Measurements from ENCODE around the gene TIGD1. TPM values are rescaled to one million over a fixed set of nuclear protein-coding genes. Genes with fewer than 3 reads are reported as not detected.

The TIGD1 gene
- total and polyA plus RNA-seq, 2 of the 13 experiments (the other 11 are each of a cell fraction or from before 2014, with no cell fraction given), result 3.5 to 9.5 TPM

DNA sequence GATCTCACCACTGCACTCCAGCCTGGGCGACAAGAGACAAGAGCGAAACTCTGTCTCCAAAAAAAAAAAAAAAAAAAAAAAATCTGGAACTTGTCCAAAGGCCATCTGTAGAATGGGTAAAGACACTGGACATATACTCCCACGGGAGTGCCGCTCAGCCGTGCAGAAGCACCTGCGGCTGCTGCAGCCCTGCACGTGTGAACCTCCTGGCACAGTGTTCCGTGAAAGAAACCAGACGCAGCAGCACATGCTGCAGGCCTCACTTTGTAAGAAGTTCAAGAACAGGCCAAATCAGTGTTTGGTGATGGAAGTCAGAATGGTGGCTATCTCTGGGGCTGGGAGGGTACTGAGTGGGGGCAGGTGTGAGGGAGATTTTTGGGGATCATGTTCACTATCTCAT, 17.9 kb downstream of the TIGD1 start:
- H3K79me2 ChIP-seq (ENCODE audit: insufficient read depth, low read length), result no peaks in the 10 kb centered on the region
- ATAC-seq, result no peak
- ChIA-PET POLR2A (no interaction called here), CTCF (ENCODE audit: low intra/inter-chr PET ratio, low total read pairs) (no interaction called here)
- no peak overlapping the region for H3K27ac ChIP-seq (ENCODE audit: extremely low read length, insufficient read depth, low read length)
- no peak overlapping the region for H2AFZ ChIP-seq (ENCODE audit: low read length)
- H3K4me2 ChIP-seq (ENCODE audit: low read depth, low read length), result no peak overlapping the region
- no peak for DNase-seq (ENCODE audit: low spot score)
- no peak overlapping the region for H3K4me3 ChIP-seq (replicated peaks in 1 of 3; ENCODE audit: insufficient read depth in 1 of 3, low read depth in 2 of 3, low read length in 3 of 3)
- FAIRE-seq, result no peak
- peaks cover 15 to 61% of the 10 kb centered on the region in 2 experiments; a peak in 4 of 5 replicates for H3K27me3 ChIP-seq (ENCODE audit: control insufficient read depth in 1 of 2, insufficient read depth in 2 of 2, low read length in 2 of 2)
- no peaks in the 10 kb centered on the region for H4K20me1 ChIP-seq (ENCODE audit: insufficient read depth, low read length)
- in situ Hi-C loops (cut with HindIII; ENCODE audit: extremely low pct_ligation_motif_present, low pct_unique_long_range_greater_than_20kb) (no loop called here), intact Hi-C loops (cut with micrococcal nuclease; ENCODE audit: unreplicated experiment) (no loop called here)
- peaks cover 7% of the 10 kb centered on the region for H3K9me3 ChIP-seq (ENCODE audit: low read length)
- no peaks in the 10 kb centered on the region for H3K36me3 ChIP-seq (replicated peaks in 1 of 2; ENCODE audit: control insufficient read depth in 1 of 2, insufficient read depth in 2 of 2, low read length in 2 of 2)
- 50% methylated on average over 9 of the region's 9 CpGs for WGBS (ENCODE audit: low lambda C conversion rate)
- no TSS peak for BruUV-seq (replicated peaks)
- no peak overlapping the region for H3K9ac ChIP-seq (ENCODE audit: insufficient read depth, low read depth, low read length)
- peaks cover 11% of the 10 kb centered on the region; the same call in 1 of the 2 replicates for H3K4me1 ChIP-seq (ENCODE audit: insufficient read depth, low read length)
- TF ChIP-seq MAF1 (CRISPR knock-in tag; IDR thresholded peaks at IDR 0.05; ENCODE audit: borderline replicate concordance), result no peak
- peak; percentile 75 for TF ChIP-seq MNT (IDR thresholded peaks at IDR 0.05)

GRCh38 chr2:232530626-232531260, 19.6 kb downstream of the TIGD1 start:
- H3K27ac ChIP-seq (ENCODE audit: extremely low read length, insufficient read depth, low read length), result no peak overlapping the region
- POLR2A ChIA-PET, result no interaction called here
- in situ Hi-C loops (cut with HindIII; ENCODE audit: extremely low pct_ligation_motif_present, low pct_unique_long_range_greater_than_20kb) (no loop called here), intact Hi-C loops (cut with micrococcal nuclease; ENCODE audit: unreplicated experiment) (no loop called here)
- TF ChIP-seq ZNF768 (CRISPR knock-in tag; IDR thresholded peaks at IDR 0.05) (peak; percentile 95), RFX1 (IDR thresholded peaks at IDR 0.05) (no peak), FOXO4 (CRISPR knock-in tag; conservative IDR thresholded peaks at IDR 0.05) (0 out of 2 replicates have a peak, but pooled peaks have one; percentile 56)
- TF ChIP-seq, protein P1, sequence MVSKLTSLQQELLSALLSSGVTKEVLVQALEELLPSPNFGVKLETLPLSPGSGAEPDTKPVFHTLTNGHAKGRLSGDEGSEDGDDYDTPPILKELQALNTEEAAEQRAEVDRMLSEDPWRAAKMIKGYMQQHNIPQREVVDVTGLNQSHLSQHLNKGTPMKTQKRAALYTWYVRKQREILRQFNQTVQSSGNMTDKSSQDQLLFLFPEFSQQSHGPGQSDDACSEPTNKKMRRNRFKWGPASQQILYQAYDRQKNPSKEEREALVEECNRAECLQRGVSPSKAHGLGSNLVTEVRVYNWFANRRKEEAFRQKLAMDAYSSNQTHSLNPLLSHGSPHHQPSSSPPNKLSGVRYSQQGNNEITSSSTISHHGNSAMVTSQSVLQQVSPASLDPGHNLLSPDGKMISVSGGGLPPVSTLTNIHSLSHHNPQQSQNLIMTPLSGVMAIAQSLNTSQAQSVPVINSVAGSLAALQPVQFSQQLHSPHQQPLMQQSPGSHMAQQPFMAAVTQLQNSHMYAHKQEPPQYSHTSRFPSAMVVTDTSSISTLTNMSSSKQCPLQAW (CRISPR knock-in tag; IDR thresholded peaks at IDR 0.05), result no peak
- FAIRE-seq (no peak), DNase-seq (ENCODE audit: low spot score) (no peak), ATAC-seq (no peak)
- H3K27me3 ChIP-seq (ENCODE audit: control insufficient read depth in 1 of 2, insufficient read depth in 2 of 2, low read length in 2 of 2), result peaks cover 20 to 69% of the 10 kb centered on the region in 2 experiments; a peak in 4 of 5 replicates
- H3K36me3 ChIP-seq (replicated peaks in 1 of 2; ENCODE audit: control insufficient read depth in 1 of 2, insufficient read depth in 2 of 2, low read length in 2 of 2), result no peaks in the 10 kb centered on the region
- no peaks in the 10 kb centered on the region for H4K20me1 ChIP-seq (ENCODE audit: insufficient read depth, low read length)
- no peaks in the 10 kb centered on the region for H3K79me2 ChIP-seq (ENCODE audit: insufficient read depth, low read length)
- CTCF ChIA-PET (ENCODE audit: low intra/inter-chr PET ratio, low total read pairs), result no interaction called here
- no peaks in the 10 kb centered on the region for H3K9me3 ChIP-seq (ENCODE audit: low read length)
- BruUV-seq (replicated peaks), result no TSS peak
- no peak overlapping the region for H2AFZ ChIP-seq (ENCODE audit: low read length)
- peaks cover 18% of the 10 kb centered on the region; the same call in 1 of the 2 replicates for H3K4me1 ChIP-seq (ENCODE audit: insufficient read depth, low read length)
- 26% methylated on average over 9 of the region's 9 CpGs for WGBS (ENCODE audit: low lambda C conversion rate)
- no peak overlapping the region for H3K9ac ChIP-seq (ENCODE audit: insufficient read depth, low read depth, low read length)
- H3K4me2 ChIP-seq (ENCODE audit: low read depth, low read length), result no peak overlapping the region
- H3K4me3 ChIP-seq (replicated peaks in 1 of 3; ENCODE audit: insufficient read depth in 1 of 3, low read depth in 2 of 3, low read length in 3 of 3), result no peak overlapping the region
